CD4-positive, alpha-beta T cell treated with Interleukin-6 at 100 ng/mL for 8 hours (primary cell): ENCODE measurements around the gene MAP3K5.

ENCODE experiments used
- DNase-seq: peaks from one replicate; pipeline ENCODE4 v3.0.0-alpha.2; 2020; ENCODE audit warnings: mixed read lengths, low spot score

The MAP3K5 gene

GRCh38 chr6:136571065-136571464 lies 221.2 kb downstream of the MAP3K5 start:
- no peak for DNase-seq

- DNase-seq, result no peak
Observed at GRCh38 chr6:136568129-136568528, 224.1 kb downstream of the MAP3K5 start.

DNA sequence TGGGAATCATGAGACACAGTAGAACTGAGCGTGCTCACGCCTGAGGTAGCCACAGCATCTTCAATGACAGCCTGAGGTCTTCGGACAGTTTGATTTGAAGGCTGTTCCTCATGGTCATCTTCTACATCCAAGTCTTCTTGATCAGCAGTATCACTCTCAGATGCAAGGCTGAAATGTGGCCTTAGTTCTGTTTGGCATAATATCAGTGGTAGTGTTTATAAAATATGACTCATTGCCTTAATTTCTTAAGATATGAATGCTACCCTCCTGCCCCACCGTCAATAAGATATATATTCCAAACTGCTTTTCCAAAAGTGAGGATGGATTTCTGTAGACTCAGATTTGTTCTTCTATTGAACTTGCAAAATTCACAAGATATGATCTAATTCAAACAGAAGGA lies 224.6 kb downstream of the MAP3K5 start:
- DNase-seq, result no peak

DNA sequence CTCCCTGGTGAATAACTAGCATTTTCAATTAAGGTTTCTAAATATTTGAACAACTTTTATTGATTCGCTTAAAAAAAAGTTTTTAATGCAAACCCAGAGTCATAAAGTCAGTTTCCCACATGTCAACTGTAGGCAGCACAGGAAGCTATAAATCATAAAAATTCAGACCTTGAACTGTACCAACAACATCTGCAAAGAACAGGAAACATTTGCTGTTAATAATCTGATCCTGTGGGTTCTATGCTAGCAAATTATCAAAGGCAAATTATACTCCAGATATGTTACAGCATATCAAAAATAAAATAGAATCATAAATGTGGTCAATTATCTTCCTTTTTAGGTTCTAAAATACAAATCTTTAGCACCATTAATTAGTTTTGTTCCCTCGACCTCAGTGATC lies 225.4 kb downstream of the MAP3K5 start:
- DNase-seq, result no peak

GRCh38 chr6:136566007-136566487 lies 226.2 kb downstream of the MAP3K5 start:
- no peak for DNase-seq

- DNase-seq, result no peak
Observed at GRCh38 chr6:136564180-136564579, 228.1 kb downstream of the MAP3K5 start.

DNA sequence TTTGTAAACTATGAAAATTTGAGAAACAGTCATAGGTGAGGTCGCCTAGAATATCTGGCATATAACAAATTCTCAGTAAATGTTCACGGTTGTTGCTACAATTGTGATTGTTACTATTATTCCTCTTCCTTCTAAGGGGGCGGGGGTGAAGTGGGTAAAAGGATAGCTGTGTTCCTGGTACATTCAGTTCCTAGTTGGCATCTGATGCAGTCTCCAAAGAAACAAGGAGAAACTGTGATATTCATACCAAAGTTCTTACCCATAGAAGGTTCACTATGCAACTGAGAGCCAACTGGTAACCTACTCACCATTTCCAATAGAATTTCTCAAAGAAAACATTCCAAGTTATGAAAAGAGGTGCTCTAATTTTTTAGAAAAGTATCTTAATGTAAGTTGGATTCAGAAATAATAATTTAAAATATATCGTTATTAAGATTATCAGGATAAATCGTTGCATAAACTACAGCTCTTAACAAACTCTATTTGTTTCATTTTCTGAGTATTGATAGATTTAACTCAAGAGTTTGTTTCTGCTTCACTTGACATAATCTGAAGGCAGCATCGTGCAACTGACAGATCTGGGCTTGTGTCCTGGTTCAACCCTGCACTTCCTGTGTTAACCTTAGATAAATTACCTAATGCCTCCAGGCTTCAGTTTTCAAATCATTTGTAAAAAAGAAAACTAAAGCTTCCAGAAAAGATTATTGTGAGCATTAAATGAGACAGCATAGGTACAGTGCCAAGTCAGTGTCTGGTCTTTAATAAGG lies 228.7 kb downstream of the MAP3K5 start:
- DNase-seq, result no peak

- no peak for DNase-seq
Observed at GRCh38 chr6:136562211-136562610, 230.1 kb downstream of the MAP3K5 start.

DNA sequence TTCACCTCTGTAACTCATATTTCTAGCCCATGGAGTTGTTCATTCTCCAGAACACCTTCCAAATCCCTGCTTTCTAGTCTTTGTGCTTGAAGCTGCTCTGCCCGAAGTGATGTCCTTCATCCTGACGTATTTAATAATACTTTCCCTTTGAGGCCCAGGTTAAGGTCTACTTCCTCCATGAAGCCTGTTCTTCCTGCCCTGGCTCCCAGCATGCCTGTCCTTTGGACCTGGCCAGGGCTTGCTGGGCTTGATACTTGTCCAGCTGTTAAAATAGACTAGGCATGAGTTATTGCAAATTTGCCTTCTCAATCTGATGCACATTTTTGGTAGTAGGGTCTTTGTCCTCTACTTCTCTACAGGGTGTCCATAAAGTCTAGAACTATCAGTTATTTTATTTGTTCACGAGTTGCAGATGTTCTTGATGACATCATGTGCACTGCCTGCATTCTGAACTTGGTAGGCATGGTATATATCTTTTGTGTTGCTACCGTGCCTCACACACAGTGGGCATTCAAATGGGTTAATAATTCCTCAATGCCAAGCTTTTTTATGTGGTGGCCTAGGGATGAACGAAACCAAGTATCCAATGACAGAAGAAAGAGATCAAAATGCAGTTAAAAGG lies 239.0 kb downstream of the MAP3K5 start:
- no peak for DNase-seq

DNA sequence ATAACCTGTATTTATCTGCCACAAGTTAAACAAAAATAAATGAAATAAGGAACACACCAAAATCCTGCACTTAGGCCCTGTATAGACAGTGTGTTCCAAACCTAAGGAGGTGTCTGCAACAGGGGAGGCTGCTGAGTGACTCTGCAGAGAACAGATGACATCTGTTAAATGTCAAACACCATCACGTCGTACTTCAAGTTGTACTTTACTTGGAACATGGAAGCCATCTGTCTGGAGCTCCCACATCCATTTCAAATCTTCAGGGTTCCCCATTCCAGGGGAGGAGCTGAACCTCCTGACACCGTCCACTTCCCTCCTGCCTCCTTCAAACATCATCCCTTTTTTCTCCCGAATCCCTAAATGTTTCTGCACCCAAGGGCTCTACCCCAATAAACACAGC lies 240.2 kb downstream of the MAP3K5 start:
- no peak for DNase-seq

DNA sequence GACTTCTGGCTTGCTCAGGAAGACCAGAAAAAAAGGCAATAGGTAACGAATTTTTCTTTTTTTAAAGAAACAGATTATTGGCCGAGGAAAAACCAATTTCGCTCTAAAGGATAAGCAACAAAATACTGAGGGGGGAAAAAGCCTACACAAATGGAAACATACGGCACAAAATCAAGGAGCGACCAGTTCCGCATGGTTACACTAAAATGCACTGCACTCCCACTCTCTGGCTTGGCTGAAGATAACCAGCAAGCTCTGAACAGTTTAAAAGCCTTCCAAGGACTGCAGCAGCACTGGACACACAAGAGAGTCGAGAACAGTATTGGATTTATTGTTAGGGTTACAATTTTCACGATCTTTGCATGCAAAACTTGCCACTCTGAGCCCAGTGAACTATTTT lies 241.2 kb downstream of the MAP3K5 start:
- no peak for DNase-seq

DNA sequence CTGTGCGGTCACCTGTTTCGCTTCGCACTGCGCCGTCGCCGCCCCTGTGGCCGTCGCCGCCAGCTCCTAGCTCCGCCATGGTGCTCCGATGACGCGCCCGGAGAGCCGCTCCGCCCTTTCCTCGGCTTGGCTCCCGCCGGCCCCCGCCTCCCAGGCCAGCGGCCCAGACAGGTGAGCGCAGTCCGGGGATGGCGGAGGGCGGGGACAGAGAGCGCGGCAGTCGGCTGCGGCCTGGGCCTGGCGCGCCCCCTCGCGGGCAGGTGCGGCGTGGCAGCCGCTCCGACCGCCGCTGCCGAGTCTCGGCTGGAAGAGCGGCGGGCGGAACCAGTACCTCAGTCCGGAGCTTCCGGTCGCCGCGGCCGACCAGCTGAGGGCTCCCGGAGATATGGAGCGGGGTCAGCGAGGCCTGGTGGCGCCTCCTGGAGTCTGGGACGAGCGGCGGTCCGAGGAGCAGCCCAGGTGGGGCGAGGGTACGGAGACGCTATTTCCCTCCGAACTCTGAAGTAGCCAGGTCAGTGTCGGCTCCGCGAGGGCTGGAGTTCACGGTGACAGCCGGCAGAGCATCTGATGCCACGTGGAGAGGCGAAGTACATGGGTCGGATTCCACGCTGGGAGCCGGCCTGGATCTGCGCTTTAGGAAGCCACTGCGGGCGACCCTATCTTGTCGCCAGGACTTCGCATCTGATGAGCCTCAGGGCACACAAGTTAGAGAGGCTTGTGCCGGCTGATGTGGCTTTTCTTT lies 241.8 kb downstream of the MAP3K5 start, which contains the start of gene MAP7:
TSS of gene MAP7 (minus strand) at position 93 of the 742 bp plus-strand sequence. CDS start at position 79, 14 bp downstream.
- DNase-seq, result peak; percentile 56

DNA sequence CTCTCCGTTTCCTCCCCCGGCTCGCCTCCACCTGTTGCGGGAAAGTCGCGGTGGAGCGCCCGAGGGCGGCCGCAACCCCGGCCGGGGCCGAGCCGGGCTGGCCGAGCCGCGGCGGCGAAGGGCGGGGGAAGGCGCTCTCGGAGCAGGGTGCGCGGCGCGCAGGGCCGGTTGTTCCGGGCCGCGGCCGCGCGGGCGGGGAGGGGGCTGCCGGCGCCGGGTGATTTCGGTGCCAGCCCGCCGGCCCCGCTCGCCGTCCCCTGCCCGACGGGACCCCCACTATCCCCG lies 242.3 kb downstream of the MAP3K5 start:
- no peak for DNase-seq

DNA sequence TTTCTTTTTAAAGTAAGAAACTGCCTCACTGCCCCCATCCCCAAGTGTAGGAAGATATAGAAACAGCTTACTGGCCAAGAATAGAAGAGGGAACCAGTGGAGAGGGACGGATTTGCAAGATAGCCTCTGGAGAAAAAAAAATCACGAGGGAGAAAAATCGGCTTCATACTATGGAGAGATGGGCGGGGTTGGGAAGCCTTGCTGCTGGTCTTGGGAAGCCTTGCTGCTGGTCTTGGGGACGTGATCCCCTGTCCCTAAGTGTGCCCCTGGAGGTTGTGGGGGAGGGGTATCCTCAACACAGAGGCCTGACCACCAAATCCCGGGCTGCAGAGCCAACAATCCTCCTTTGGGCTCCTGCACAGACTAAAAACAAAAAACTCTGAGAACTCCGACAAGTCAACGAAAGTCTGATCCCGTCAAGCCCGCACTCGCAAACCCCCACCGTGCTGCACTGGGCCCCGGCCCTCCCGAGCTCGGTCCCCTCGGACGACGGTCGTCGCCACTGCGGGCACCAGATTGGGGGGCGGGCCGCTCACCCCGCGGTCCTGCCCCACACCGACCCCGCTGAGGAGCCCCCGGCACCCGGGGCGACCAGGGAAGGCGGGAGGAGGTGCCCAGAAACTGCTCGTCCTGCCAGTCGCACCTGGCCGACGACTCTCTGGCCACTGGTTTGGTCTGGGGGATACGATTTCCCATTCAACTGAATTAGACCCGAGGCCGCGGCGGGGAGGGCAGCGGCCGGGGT lies 242.8 kb downstream of the MAP3K5 start:
- no peak for DNase-seq

- no peak for DNase-seq
Observed at GRCh38 chr6:136548582-136549299, 243.5 kb downstream of the MAP3K5 start.

DNA sequence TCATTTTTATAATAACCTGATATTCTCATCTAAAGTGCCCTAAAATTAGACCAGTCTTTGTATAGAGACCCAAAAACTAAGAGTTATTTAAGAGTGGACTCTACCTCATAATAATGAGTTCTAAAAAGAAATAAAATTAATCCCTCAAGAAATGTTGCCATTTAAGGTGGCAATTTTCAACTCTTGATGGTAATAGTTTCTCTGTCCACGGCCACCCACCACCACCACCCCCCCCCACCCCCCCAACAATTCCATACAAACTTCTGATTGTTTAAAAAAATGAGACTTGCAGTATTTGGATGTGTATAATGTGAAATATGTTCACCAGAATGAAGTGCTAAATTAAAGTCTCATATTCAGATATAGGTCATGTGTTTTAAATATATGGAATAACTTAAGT lies 244.4 kb downstream of the MAP3K5 start:
- DNase-seq, result no peak

- DNase-seq, result no peak
Observed at GRCh38 chr6:136547336-136547735, 244.9 kb downstream of the MAP3K5 start.

- DNase-seq, result no peak
Observed at GRCh38 chr6:136546331-136546730, 245.9 kb downstream of the MAP3K5 start.

DNA sequence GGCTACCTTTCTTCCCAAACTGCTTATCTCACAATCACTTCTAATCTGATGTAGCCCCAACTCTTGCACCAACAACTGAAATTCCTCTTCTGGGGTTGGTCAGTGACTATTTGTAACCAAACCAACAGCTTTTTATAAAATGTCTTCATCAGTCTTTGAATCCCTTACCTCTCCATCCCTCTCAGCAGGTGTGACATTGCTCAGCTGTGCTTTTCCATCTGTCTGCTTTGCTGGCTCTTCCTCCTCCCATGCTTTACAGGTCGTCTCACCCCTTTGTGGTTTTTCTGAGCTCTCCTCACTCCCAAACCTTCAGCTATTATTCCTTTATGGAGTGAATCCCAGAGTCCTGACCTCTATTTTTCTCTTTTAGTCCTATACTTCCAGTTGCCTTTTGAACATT lies 248.0 kb downstream of the MAP3K5 start:
- DNase-seq, result no peak

GRCh38 chr6:136541395-136541794 lies 250.9 kb downstream of the MAP3K5 start:
- DNase-seq, result no peak

DNA sequence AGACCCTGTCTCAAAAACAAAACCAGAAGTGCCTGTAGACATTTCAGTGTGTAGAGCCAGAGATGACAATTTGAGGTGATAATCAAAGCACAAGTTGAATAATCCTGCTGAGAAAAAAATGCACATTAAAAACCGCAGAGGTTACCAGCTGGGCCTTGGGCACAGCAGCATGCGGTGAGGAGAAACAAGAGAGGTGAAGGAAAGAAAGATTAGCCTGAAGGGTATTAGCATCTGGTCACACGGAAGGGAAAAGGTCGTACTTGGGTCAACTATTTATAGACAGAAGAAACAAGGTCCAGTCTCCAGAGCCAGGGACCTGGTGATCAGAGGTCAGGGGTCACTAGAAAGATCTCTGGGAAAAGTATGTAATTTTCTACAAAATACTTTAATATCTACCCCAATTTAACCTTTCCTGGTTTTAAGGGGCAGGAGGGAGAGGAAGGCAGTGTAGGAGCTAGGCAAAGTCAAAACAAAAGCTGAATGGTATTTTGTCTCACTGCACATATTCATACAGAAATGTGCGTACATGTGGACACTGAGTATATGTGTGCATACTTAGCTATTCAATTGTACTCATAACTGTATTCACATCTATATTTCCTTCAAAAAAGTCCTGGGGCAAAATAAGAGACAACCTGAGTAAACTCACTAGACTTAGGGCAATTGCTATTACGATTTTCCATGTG lies 252.2 kb downstream of the MAP3K5 start:
- DNase-seq, result no peak
